NCI-H345 (cell line): ENCODE results near the gene PVR.
"Not testable (repeated sequence)": the region's sequence is repeated elsewhere in the genome, so short reads cannot be mapped to it uniquely, and the experiment has no call there.

Source experiments
- DNase-seq: peaks from one replicate; lab custom pipeline; 2025; lab: John Stamatoyannopoulos, UW

The PVR gene

DNA sequence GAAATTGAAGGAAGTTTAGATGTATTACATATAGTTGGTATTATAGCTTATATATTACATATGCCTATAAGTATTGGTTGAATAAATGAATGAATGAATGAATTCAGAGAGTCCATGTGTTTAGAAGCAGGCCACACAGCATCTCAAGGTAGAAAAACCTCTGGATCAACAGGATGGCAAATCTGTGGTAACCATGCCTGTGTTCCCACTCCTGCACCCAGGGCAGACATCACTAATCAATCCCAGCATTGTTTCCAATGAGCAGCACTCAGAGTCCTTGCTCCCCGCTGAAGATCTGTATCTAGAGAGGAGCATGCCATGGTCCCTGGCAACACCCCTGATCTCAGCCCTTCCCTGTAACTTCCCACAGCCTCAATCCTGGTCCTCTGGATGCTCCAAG is 28.5 kb downstream of the PVR start:
- DNase-seq: no peak

GRCh38 chr19:44673510-44673909 is 29.8 kb downstream of the PVR start:
- no peak for DNase-seq

DNA sequence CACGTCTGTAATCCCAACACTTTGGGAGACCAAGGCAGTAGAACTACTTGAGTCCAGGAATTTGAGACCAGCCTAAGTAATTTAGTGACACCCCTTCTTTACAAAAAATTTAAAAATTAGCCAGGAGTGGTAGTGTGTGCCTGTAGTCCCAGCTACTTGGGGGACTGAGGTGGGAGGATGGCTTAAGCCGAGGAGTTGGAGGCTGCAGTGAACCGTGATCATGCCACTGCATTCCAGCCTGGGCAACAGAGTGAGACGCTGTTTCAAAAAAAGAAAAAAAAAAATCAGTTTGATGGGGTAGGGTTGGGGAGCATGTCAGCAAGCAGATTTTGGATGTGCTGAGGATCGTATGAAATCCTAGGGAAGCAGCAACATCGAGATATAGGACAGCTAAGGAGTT is 31.8 kb downstream of the PVR start:
- DNase-seq: no peak

DNA sequence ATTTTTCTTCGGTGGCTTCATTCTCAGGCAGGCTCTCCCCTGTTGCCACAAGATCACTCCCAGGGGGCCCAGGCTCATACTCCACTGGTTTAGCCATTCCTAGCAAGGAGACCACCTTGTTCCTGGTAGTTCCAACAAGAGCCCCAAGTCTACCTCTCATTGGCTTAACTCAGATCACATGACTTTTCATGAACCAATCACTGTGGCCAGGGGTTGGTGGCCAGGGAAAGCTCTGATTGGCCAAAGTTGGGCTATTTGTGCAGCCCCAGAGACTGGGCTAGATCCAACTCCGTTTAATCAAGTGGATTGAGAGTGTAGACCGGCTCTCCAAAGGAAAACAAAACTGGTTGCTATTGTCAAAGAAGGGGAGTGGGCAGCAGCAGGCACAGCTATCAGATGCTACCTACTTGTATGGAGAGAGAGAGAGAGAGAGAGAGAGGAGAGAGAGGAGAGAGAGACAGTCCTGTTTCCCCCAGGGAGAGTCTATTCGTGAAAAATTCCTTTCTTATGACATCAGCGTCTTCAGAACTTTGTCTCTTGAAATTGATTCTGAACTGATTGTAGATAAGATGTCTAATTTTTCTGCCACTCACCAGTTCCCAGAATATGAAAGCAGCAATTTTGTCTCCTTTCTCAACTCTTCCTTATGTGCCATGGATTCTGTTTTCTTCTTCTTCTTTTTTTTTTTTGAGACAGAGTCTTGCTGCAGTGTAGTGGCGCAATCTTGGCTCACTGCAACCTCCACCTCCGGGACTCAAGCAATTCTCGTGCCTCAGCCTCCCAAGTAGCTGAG is 33.5 kb downstream of the PVR start:
- no peak for DNase-seq

DNA sequence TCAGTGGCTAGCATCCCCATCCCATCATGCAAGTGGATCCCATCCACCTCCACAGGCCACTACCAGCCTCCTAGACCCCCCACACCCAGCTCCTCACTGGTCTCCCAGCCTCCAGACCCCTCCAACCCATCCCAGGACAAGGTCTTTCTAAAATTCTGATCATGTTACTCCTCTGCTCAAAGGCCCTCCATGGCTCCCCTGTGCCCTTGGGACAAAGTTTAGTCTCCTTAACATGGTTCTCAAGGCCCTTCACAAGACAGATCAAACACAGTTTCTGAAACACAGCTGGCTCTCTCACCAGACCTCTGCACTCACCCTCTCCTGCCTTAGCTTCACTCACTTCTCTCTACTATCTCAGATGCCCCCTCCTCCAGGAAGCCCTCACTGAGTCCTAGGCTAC is 36.8 kb downstream of the PVR start:
- DNase-seq: no peak

DNA sequence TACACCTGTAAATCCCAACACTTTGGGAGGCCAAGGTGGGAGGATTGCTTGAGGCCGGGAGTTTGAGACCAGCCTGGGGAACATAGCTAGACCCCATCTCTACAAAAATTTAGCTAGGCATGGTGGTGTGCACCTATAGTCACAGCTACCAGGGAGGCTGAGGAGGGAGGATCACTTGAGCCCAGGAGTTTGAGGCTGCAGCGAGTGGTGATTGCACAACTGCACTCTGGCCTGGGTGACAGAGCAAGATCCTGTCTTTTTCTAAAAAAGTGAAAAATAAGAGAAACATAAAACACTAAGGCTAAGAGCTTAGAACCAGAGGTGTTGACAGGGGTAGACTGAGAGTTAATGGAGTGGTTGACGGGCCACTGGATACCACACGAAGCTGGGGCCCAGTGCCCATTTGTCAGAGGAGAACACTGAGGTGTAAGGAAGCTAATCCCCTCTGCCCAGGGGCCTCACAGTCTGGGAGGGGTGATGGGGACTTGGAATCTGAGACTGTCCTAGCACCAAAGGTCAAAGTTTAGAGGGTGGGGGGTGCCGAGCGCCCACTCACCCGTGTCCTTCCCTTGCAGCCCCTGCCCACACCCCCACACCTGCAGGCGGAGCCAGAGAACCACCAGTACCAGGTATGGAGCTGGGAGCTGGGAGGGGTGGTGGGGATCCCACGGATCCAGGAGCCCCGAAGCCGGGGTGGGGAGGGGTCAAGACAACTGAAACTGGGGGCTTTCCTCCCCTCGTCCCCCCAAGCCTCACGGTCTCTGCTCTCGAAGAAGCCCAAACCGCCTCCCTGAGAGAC is 38.5 kb downstream of the PVR start:
- DNase-seq: no peak

- DNase-seq: no peak
These were observed 39.1 kb downstream of the PVR start for GRCh38 chr19:44682807-44683206.

- no peak for DNase-seq
These were observed 39.9 kb downstream of the PVR start for GRCh38 chr19:44683434-44684210.

DNA sequence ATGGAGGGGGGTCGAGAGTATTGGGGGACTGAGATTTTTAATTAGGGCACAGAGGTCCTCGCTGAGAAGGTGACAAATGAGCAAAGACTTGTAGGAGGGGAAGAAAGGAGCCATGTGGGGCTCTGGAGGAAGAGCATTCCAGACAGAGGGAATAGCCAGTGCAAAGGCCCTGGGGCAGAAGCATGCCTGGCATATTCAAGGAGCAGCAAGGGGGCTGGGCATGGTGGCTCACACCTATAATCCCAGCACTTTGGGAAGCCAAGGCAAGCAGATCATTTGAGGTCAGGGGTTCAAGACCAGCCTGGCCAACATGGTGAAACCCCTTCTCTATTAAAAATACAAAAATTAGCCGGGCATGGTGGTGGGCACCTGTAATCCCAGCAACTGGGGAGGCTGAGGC is 40.7 kb downstream of the PVR start:
- not testable (repeated sequence) for DNase-seq

- no peak for DNase-seq
These were observed 41.5 kb downstream of the PVR start for GRCh38 chr19:44684892-44685863.

DNA sequence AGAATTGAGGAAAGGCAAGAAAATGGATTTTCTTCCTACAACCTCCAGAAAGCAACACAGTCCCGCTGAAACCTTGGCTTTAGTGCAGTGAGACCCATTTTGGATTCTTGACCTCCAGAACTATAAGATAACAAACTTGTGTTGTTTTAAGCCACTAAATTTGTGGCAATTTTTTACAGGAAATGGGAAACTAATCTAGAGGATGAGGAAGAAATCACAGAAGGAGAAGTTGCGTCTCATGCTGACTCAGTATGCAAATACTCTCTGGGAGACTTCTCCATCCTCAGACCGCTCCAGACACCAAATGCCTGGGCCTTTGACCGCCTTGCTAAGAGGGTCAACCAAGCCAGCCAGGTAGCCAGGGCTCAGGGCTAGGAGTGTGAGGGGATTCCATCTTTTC is 42.2 kb downstream of the PVR start:
- DNase-seq: no peak

DNA sequence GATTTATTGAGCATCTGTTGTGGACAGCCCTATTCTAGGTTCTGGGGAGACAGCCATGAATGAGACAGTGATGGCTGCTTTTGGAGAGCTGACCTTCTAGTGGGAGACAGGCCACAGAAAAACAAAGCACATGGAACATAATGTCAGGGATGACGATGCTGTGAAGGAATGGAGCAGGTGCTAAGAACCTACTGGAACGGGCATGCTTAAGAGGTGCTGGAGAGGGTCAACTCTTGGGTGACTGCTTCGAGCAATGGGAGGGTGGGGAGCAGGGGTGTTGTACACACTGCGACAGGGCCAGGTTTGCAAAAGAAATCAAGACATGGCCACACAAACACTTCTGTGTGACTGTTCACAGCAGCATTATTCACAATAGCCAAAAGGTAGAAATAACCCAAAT is 43.2 kb downstream of the PVR start:
- no peak for DNase-seq

DNA sequence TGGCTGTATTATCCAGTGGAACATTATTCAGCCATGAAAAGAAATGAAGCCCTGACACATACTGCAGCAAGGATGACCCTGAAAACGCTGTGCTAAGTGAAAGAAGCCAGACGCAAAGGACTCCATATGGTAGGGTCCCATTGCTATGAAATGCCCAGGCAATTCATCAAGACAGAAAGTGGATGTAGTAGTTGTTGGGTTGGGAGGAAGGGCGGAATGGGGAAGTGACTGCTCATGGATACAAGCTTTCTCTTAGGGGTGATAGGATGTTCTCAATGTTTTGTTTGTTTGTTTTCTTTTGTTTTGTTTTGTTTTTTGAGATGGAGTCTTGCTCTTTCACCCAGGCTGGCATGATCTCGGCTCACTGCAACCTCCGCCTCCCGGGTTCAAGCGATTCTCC is 44.2 kb downstream of the PVR start:
- DNase-seq: no peak

GRCh38 chr19:44689290-44690130 is 45.8 kb downstream of the PVR start:
- peak; percentile 33 for DNase-seq

DNA sequence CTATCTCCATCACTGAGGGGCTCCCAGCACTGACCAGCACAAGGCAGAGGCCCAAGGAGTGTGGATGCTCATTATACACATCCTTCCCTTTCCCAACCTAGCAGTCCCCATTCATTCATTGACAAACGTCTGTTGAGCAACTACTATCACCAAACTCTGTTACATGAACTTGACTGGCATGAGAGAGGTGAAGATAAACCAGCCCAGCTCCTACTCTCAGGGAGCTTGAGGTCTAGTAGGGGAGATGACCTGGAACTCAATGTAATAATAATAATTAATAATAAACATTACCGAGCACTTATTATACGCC is 46.4 kb downstream of the PVR start:
- DNase-seq: no peak

DNA sequence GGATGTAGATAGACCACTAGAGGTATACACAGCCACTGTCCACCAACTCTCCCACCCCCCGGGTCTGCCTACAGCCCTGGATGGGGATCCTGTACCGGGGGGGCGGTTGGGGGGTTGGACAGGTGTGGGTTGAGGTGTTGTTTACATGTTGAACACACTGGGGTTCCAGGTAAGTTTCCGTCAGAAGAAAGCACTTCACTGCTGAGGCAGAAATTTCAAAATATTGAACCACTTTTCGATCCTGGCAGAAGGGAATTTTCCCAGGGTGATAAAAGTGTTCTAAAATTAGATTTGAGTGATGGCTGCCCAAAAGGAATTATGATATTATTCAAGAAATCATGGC is 48.6 kb downstream of the PVR start:
- DNase-seq: no peak

- no peak for DNase-seq
These were observed 50.5 kb downstream of the PVR start for GRCh38 chr19:44694184-44694579.

GRCh38 chr19:44696939-44697669 is 53.4 kb downstream of the PVR start:
- peak; percentile 18 for DNase-seq

DNA sequence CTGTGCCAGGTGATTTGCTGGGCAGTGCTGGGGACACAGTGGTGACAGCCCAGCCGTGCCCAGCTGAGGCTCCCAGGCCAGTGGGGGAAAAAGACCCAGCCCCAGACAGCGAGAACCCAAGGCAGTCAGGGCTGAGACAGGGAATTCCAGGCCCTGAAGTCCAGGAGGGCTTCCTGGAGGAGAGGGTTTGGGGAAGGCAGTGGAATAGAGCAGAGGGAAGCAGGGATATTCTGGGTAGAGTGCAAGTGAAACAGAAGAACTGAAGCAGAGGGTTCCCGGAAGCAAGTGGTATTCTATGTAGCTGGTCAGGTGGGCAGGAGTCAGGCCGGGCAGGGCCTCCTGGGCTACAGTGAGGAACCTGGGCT is 53.9 kb downstream of the PVR start:
- no peak for DNase-seq

DNA sequence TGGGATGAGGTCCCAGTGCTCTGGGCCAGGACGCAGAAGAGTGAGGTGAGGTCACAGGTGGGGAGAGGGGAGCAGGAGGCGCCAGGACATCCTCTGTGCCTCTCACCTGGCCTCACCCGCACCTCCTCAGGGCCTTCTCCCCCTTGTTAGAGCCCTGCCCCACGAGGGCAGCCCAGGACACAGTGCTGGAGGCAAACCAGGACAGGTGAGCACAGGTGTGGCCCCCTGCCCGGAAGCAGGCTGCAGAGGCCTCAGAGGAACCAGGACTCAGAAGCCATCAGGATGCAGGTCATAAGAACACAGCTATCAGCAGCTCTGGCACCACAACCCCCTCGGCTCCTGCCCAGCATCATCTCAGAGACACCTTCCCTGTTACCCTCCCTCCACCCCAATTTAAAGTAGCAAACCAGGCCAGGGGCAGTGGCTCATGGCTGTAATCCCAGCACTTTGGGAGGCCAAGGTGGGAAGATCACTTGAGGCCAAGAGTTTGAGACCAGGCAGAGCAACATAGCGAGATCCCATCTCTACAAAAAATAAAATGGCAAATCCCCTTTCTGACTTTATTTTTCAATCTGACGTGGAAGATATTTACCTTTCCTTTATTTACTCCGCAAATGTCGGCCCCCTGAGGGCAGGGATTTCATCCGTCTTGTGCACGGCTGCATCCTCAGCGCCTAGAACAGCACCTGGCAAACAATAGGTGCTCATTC is 54.9 kb downstream of the PVR start, which contains the start of gene CEACAM16:
TSS of gene CEACAM16 (plus strand) at position 660 of the 710 bp plus-strand sequence. CDS start 2,306 bp downstream, outside the sequence.
- no peak for DNase-seq
